GM19351 (cell line): Measurements from ENCODE around the gene CTNNA2.

Source experiments
- ATAC-seq: cut with Tn5 transposase; IDR thresholded peaks from one replicate; pipeline ENCODE4 v1.9.1; 2021; ENCODE audit warnings: mild to moderate bottlenecking, moderate library complexity; ENCODE audit not compliant: unreplicated experiment

Gene CTNNA2

GRCh38 chr2:79700651-79701050 is 187.8 kb downstream of the CTNNA2 start:
- no peak for ATAC-seq

- ATAC-seq = no peak
Observed at GRCh38 chr2:79702905-79703304, 190.1 kb downstream of the CTNNA2 start.

- ATAC-seq = no peak
Observed at GRCh38 chr2:79711098-79711497, 198.2 kb downstream of the CTNNA2 start.

GRCh38 chr2:79713131-79713785 is 200.4 kb downstream of the CTNNA2 start:
- no peak for ATAC-seq

GRCh38 chr2:79714283-79714682 is 201.4 kb downstream of the CTNNA2 start:
- ATAC-seq = no peak

GRCh38 chr2:79715338-79715737 is 202.5 kb downstream of the CTNNA2 start:
- no peak for ATAC-seq

- no peak for ATAC-seq
Observed at GRCh38 chr2:79716266-79716665, 203.4 kb downstream of the CTNNA2 start.

GRCh38 chr2:79717364-79718007 is 204.6 kb downstream of the CTNNA2 start:
- ATAC-seq = no peak

GRCh38 chr2:79721061-79721460 is 208.2 kb downstream of the CTNNA2 start:
- ATAC-seq = no peak

- no peak for ATAC-seq
Observed at GRCh38 chr2:79721966-79722365, 209.1 kb downstream of the CTNNA2 start.

- ATAC-seq = no peak
Observed at GRCh38 chr2:79723830-79724229, 211.0 kb downstream of the CTNNA2 start.

- no peak for ATAC-seq
Observed at GRCh38 chr2:79729532-79729931, 216.7 kb downstream of the CTNNA2 start.

- no peak for ATAC-seq
Observed at GRCh38 chr2:79734518-79734917, 221.7 kb downstream of the CTNNA2 start.

GRCh38 chr2:79740879-79741443 is 228.1 kb downstream of the CTNNA2 start:
- ATAC-seq = no peak

- ATAC-seq = no peak
Observed at GRCh38 chr2:79750321-79750720, 237.5 kb downstream of the CTNNA2 start.

- no peak for ATAC-seq
Observed at GRCh38 chr2:79757526-79757925, 244.7 kb downstream of the CTNNA2 start.

GRCh38 chr2:79758042-79758441 is 245.2 kb downstream of the CTNNA2 start:
- no peak for ATAC-seq

- no peak for ATAC-seq
Observed at GRCh38 chr2:79758749-79759282, 246.0 kb downstream of the CTNNA2 start.

- ATAC-seq = no peak
Observed at GRCh38 chr2:79770926-79771325, 258.1 kb downstream of the CTNNA2 start.

- ATAC-seq = no peak
Observed at GRCh38 chr2:79771493-79771892, 258.6 kb downstream of the CTNNA2 start.

- no peak for ATAC-seq
Observed at GRCh38 chr2:79774016-79774415, 261.2 kb downstream of the CTNNA2 start.

GRCh38 chr2:79776461-79776860 is 263.6 kb downstream of the CTNNA2 start:
- ATAC-seq = no peak
